Activated CD4-positive, alpha-beta T cell treated with anti-CD3 and anti-CD28 coated beads, Interleukin-2, Interleukin-4, amounts not matched to agents 100 ng/mL and 50 ng/mL, durations not matched to agents 16 hours and 8 hours (primary cell): ENCODE data around the gene YTHDF1.

ENCODE experiments used
- DNase-seq: peaks from one replicate; pipeline ENCODE4 v3.0.0-alpha.2; 2020; ENCODE audit warnings: low spot score

Gene YTHDF1

DNA sequence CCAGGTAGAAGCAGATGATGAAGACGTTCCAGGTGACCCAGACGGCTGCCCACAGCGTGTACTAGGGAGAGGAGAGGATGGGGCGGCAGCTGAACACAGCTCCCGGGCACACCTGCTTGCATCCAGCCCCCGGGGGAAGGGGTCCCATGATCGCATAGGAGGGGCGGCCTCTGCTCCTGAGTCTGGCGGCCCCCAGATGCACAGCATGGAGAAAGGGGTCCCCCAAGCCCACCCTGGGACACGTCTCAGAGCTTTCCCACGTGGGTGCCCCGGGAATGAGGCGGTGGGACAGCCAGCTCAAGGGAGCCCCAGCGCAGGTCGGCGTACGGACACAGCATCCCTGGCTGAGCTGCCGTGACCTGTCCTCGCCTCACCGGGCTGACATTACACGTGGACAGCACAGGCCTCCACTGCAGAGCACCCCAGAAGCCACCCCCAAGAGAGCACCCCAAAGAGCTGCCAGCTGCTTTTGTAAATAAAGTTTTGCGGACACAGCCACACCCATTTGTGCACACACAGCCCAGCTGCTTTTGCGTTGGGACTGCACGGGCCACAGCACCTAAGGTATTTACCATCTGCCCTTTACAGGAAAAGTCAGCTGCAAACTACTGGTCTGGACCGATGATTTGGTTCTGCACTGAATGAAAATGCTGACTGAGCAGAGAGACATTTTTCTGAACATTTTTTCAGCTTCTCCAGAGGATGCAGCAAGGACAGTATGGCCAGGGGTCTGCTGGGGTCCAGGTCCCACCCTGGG is 33.1 kb upstream of the YTHDF1 start:
- DNase-seq, result no peak

DNA sequence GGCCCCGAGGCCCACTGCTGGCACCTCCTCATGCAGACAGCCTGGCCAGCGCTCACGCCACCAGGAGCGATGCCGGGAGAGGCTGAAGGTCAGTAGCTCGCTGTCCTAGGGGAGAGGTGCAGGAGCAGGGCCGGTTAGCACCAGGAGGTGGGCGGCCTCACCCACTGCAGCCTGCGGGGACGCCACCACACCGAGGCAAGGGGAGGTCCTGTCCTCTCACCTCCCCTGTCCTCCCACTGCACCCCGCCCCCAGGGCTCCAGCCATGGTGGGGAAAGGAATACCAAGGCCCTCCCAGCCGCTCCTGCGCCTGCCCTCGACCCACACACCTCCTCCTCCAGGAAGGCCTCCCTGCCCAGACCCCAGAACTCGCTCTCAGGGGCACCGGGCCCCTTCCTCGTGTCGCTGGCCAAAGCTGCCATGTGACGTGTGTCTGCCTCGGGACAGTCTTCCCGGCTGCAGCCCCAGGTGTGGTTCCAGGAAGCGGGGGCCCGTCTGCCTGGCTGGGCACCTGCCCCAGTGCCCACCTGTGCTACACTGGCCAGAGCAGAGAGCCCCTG is 31.8 kb upstream of the YTHDF1 start:
- DNase-seq, result no peak

DNA sequence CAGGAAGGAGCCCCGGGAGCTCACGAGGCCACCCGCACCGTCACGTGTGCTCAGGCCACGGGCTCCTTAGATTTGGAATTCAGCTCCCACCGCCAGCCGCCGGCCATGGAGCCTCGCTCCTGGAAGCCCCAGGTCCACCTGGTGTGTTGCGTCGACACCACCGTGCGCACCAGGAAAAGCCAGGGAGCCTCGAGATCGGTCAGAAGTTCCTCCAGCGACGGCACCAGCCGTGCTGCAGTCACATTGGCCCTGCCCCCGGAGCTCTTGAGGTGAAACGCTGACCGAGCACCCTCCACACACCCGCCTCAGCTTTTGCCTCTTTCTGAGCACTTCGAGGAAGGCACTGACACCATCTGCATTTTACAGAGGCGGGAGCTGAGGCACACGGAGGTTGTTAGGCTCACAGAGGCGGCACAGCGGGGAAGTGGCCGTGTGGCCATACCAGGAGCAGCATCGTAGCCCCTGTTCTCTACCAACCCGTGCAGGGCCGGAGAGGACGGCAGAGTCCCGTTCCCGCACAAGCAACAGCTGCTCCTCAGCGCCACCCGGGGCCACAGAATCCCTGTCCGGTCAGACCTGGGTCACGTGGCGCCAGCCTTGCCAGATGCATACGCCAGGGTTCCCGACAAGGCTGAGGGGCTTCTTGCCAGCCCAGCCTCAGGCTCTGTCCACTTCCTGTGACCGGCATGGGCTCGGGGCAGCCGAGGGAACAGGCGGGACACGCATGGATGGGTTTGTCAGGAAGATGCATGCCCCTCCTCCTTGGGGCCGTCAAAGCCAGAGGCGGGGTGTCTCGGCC is 30.8 kb upstream of the YTHDF1 start:
- DNase-seq, result no peak

DNA sequence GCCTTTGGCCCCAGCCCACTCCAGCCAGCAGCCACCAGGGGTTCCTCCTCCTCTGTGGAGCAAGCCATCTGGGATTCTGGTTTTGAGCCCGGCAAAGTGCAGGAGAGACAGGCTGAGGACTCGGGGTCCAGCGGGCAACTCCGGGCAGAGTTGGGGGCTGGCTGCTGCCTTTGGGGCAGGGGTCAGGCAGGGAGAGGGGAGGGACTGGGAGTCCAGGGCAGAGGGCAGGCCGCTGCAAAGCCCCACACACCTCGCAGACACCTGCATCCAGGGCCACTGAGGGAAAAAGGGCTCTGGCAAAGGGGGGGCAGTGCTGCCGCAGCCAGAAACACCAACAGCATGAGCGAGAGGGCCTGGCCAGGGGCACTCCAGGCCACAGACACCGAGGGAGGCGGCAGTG is 28.5 kb upstream of the YTHDF1 start:
- no peak for DNase-seq

DNA sequence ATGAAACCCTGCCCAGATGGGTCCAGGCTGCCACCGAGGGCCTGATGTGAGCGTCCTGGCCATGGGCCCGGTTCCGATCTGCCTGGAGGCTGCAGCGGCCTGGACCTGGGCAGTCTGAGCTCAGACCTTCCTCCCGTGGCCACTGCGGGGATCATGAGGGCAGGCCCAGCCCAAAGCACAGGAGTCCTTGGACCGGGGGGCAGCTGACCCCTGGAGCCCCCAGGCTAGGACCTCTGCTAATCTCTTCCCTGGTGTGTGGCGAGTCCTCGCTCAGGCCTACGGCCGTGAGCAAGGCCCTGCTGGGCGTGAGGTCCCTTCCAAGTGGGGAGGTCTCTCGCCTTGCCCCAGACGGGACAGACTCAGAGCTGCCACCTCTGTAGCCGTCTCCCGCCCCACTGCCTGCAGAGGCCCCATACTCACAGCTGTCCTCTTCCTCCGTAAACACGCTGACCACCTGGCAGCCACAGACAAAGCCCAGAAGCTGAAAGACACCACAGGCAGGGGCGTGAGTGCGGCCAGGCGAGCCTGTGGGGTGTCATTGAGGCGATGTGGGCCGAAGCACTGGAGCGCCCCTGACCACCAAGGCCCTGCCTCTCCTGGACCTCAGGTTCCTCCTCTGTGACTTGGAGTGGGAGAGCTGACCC is 27.8 kb upstream of the YTHDF1 start:
- DNase-seq, result no peak

- DNase-seq, result no peak
Observed at GRCh38 chr20:63242736-63243135, 26.8 kb upstream of the YTHDF1 start.

- DNase-seq, result no peak
Observed at GRCh38 chr20:63241272-63241671, 25.3 kb upstream of the YTHDF1 start.

- no peak for DNase-seq
Observed at GRCh38 chr20:63240004-63240403, 24.1 kb upstream of the YTHDF1 start.

GRCh38 chr20:63239431-63239830 is 23.5 kb upstream of the YTHDF1 start:
- DNase-seq, result no peak

- no peak for DNase-seq
Observed at GRCh38 chr20:63238514-63239125, 22.7 kb upstream of the YTHDF1 start.

GRCh38 chr20:63238031-63238430 is 22.1 kb upstream of the YTHDF1 start:
- DNase-seq, result no peak

DNA sequence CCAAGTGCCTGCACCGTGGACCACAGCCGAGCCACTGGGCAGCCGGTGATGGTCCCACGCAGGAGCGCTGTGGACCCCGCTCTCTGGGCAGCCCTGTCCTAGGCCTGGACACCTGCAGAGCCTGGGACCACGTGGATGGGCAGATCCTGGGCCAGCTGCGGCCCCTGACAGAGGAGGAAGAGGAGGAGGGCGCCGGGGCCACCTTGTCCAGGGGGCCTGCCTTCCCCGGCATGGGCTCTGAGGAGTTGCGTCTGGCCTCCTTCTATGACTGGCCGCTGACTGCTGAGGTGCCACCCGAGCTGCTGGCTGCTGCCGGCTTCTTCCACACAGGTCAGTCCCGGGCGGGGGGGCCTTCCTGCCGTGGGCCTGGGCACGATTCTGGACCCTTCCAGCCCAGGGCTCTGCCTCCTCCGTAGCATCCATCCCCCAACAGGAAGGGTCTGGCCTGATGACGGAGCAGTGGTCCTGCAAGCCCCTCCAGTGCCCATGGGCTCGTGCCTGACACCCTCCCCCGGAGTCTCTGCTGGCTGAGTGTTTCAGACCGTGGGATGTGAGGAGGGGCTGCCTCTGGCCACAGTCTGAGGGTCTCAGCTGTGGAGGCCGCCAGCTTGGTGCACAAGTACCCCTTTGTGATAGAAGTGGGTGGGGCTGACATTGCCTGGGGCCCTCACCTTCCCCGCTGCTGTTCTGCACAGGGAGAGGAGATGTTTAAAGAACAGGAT is 20.3 kb upstream of the YTHDF1 start:
- DNase-seq, result no peak

DNA sequence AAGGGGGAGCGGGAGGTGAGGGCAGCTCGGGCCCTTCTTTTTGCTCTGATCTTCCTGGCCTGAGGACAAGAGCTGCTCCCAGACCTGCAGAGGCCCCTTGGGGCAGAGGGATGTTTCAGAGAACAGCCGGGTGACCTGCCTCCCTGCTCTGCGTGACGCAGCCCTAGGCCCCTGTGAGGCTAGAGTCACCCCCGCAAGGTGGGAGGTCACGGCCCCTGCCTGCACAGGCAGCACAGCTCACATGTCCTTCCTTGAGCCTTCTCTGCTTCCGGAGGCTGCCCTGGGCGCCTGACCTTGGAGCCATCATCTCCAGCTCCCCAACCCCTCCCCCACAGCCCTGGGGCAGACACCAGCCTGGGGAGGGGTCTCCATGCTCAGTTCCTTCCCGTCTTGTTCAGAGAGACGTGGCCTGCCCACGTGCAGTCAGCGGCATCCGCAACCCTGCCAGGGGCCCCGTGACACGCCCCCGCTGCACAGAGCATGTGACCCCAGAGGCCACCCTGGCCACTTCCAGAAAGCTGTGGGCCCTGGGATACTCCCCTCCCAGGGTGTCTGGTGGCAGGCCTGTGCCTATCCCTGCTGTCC is 19.6 kb upstream of the YTHDF1 start, which contains the start of gene BIRC7:
Gene BIRC7, plus strand, starts transcription at position 507 of the 585 bp plus-strand sequence. CDS start 192 bp downstream, outside the sequence.
- DNase-seq, result no peak

DNA sequence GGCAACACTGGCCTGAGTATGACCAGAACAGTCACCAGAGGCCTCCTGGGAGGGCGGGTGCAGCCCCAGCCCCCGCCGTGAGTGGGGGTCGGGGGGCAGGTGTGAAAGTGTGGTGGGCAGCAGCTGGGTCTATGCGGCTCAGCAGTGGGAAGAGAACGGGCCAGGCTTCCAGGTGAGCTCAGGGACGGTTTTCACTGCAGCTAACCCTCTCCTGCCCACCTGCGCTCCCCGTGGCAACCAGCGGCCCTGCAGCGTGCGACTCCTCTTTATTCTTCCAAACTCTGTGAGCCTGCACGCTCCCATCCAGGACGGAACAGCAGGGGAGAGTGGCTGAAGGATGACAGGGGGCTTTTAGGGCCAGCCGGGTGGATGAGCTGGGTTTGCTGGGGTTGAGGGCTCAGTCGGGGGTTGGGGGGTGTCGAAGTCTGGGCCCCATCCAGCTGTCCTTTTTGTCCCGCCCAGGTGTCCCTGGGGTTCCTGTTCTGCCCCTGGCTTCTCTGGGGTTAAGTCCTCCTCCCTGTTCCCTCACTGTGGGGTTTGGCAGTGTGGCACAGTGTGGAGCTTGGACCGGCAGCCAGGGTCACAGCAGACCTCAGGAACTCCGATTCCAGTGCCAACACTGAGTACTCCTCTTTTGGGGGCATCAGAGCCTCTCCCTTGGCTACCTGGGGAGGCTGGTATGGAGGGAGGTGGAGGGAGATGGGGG is 18.9 kb upstream of the YTHDF1 start:
- no peak for DNase-seq

DNA sequence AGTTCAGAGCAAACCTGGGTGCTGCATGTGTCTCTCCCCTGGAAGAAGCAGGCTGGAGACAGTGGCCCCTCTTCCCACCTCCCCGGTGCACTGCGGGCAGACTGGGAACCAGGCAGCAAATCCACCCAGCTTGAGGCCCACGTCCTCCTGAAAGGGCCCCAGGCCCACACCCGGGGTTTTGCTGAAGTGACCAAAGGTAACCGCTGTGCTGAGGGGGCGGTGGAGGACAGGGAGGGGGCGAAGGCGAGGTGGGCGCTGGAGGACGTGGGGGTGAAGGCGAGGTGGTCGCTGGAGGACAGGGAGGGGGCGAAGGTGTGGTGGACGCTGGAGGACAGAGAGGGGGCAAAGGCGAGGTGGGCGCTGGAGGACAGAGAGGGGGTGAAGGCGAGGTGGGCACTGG is 18.0 kb upstream of the YTHDF1 start:
- no peak for DNase-seq

GRCh38 chr20:63233061-63233344 is 17.1 kb upstream of the YTHDF1 start:
- DNase-seq, result no peak

- DNase-seq, result no peak
Observed at GRCh38 chr20:63232235-63233060, 16.5 kb upstream of the YTHDF1 start.

DNA sequence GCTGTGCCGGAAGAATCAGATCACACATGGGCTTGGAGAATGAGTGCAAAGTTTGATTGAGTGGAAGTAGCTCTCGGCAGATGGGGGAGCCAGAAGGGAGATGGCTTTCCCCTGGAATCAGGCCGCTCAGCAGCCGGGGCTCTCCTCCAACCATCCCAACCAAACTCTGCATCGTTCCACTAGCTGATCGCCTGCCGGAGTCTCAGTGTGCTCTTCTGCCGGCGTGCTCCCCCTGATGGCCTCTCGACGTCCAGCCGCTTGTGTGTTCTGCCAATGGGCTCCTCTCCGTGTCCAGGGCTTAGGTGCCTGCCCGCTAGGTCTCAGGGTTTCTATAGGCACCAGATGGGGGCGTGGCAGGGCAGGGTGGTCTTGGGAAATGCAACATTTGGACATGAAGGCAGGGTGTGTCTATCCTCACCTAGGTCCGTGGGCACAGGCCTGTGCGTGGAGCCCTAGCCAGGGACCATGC is 14.9 kb upstream of the YTHDF1 start:
- no peak for DNase-seq

GRCh38 chr20:63228806-63229205 is 12.9 kb upstream of the YTHDF1 start:
- DNase-seq, result no peak

DNA sequence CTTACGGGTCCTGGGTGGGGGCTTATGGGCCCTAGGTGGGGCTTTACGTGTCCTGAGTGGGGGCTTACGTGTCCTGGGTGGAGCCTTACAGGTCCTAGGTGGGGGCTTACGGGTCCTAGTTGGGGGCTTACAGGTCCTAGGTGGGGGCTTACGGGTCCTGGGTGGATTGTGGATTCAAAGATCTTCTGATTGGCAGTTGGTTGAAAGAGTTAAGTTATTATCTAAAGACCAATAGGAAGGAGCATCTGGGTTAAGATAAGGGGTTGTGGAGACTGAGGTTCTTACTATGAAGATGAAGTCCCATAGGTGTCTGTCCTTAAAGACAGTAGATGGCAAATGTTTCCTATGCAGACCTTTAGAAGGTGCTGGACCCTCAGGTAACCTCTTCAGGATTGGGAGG is 11.3 kb upstream of the YTHDF1 start:
- DNase-seq, result no peak
